ACHN (cell line): Measurements from ENCODE around the gene ANKRD44.
A peak's percentile ranks its signal among the peaks of the same experiment; 100 is the strongest.

Source experiments
- DNase-seq: peaks from one replicate; pipeline ENCODE4 v3.0.0-alpha.2; 2015
- in situ Hi-C: cut with HindIII; loops from 2 replicates; pipeline ENCODE4 v1.10.0; 2017; ENCODE audit warnings: low sequenced_read_pairs, low pct_ligation_motif_present, low pct_unique_long_range_greater_than_20kb

ANKRD44 gene

DNA sequence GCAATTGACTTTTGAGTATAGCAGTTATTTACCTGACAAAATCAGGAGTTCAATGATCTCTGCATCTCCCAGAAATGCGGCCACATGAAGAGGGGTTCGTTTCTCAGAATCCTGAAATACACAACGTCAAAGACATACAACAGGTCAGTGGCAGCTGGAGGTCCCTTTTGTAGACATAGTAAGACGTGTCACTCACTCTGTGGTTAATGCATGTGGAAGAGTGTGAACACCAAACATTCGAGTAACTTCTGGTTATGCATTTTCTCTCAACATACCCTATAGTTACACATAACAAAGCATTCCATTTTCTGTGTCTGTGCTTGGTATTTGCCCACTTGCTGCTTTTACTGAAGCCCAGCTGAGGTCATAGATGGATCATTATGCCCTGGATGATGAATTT is 163.6 kb downstream of the ANKRD44 start:
- DNase-seq = no peak
- in situ Hi-C loops = no loop called here

GRCh38 chr2:197145471-197146056 is 165.0 kb downstream of the ANKRD44 start:
- DNase-seq = no peak
- in situ Hi-C loops = no loop called here

DNA sequence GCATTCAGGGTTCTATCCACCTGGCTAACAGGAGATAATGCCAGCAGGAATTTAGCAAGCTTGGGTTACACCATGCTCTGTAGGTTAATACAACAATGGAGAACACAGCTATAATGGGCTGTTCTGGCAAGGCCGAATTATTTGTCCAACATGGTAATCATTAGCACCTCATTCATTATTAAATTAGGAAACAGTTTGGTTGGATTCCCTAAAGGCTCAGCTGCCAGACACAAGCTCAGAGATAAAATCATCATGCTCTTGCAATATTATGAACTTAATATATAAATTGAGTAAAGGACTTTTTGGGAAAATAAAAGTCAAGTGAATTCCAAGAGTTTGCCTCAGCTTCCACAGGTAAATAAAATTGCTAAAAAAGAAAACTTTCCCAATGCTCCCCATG is 166.4 kb downstream of the ANKRD44 start:
- no peak for DNase-seq
- in situ Hi-C loops = no loop called here

GRCh38 chr2:197141702-197142473 is 168.7 kb downstream of the ANKRD44 start:
- DNase-seq = no peak
- in situ Hi-C loops = no loop called here

- no peak for DNase-seq
- in situ Hi-C loops = no loop called here
These were observed 170.5 kb downstream of the ANKRD44 start for GRCh38 chr2:197140045-197140444.

DNA sequence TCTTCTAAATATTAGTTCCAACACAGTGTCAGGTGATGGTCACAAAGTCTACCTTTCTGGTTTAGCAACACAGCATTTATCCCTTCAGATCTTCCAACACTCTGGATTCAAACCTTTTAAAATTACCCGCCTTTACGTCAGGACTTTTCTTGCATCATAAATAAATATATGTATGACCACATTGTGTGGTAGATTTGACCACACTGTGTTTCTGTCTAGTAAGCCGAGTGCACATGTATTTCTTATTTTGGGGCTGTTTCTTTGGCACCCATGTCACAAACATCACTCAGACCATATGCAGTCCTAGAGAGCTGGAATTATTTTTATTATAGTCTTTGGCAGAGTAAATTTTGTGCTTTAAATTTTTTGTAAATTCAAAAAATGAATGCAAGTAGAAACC is 172.1 kb downstream of the ANKRD44 start:
- in situ Hi-C loops = no loop called here
- no peak for DNase-seq

GRCh38 chr2:197137826-197138477 is 172.6 kb downstream of the ANKRD44 start:
- no peak for DNase-seq
- in situ Hi-C loops = no loop called here

DNA sequence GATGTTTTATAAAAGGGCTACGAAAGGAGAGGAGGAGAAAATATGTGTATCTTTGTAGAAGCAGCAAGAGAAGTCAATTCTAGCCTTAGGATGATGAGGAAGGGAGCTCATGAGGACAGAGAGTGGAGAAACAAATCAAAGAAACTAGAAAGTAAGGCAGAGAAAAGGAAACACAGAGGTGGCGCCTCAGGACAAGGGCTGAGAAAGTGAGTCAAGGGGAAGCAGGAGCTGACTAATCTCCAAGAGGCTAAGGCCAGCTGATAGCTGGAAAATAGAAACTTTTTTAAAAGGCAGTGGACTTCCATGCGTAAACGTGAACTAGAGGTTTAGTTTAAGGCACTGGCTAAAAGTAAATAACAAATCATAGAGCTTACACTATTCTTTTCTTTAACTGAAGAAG is 173.3 kb downstream of the ANKRD44 start:
- in situ Hi-C loops = no loop called here
- DNase-seq = peak; percentile 8

GRCh38 chr2:197136452-197136851 is 174.1 kb downstream of the ANKRD44 start:
- in situ Hi-C loops = no loop called here
- DNase-seq = no peak

GRCh38 chr2:197135806-197136205 is 174.8 kb downstream of the ANKRD44 start:
- no peak for DNase-seq
- in situ Hi-C loops = no loop called here

GRCh38 chr2:197134206-197134605 is 176.4 kb downstream of the ANKRD44 start:
- in situ Hi-C loops = no loop called here
- DNase-seq = no peak

DNA sequence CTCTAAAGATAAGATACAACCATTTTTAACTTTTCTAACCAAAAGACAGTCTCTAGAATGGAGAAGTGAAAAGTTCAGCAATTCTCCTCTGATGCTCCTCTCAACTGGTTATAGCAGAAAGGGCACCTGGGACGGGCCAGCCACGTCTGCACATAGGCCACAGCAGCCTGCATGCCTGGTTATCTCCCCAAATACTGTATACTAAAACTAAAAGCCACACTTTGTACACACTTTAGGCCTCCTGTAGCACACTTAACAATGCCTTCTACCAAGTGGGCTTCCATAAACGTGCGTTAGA is 179.1 kb downstream of the ANKRD44 start:
- DNase-seq = no peak
- in situ Hi-C loops = no loop called here

GRCh38 chr2:197130318-197130717 is 180.3 kb downstream of the ANKRD44 start:
- DNase-seq = no peak
- in situ Hi-C loops = no loop called here

DNA sequence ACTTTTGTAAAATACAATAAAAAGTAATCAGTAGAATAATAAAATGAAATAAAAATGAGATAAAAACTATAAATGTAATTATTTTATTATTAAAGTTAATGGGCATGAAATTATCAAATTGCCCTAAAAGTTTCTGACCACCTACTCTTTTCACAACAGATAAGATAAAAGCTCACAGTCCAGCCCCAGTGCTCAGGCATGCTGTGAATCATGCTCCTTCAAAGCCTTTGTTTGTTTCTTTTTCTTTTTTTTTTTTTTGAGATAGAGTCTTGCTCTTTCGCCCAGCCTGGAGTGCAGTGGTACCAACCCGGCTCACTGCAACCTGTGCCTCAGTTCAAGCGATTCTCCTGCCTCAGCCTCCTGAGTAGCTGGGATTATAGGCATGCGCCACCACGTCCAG is 181.7 kb downstream of the ANKRD44 start:
- in situ Hi-C loops = no loop called here
- DNase-seq = no peak

- in situ Hi-C loops = no loop called here
- DNase-seq = no peak
These were observed 182.5 kb downstream of the ANKRD44 start for GRCh38 chr2:197128126-197128525.

GRCh38 chr2:197126630-197127352 is 183.8 kb downstream of the ANKRD44 start:
- DNase-seq = no peak
- in situ Hi-C loops = no loop called here

DNA sequence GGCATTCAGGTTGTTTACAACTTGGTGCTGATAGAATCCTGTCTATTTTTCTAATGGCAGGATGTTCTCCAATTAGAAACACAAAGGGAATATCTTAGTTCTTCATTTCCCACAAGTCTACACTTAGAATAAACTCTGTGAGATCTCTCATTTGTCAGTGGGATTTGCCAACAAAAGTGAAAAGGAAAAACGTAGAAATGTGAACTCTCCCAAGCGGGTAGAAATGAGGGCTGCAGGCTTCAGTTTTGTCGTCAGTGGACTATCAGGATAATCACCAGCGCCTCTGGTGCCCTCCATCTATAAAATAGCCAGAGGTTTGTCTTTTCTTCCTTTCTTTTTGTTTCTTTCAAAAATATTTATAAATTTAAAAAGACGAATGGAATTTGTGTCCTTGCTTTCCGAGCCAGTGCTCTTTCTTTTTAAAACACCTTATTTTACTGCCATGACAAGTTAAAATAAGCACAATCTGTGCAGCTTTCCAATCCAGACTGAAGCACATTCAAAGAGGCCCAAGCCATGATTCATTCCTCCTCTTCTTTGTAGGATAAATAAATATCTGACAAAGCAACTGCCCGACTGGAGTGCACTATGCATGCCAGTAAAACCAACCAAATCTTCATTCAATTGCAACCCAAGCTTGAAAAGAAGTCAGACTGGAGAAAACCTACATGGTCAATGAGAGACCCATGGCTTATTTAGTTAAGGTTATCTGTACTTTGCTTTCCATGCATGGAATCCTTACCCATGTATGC is 185.8 kb downstream of the ANKRD44 start:
- no peak for DNase-seq
- in situ Hi-C loops = no loop called here

DNA sequence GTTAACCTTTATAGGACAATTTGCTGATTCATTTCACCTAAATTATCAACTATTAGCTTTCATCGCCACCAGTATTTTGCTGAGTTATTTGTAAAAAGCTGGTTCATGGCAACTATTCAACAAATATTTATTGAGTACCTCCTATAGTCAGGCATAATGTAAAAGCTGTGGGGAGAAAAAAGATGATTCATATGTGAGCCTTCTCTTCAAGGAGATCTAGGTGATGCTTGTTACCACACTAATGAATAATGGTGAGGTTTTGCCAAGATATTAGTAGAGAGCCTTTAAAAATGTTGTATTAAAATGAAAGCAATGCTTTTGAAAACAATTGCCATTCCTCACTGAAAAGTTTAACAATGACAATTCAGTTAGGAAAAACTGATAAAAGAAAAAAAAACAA is 187.8 kb downstream of the ANKRD44 start:
- in situ Hi-C loops = no loop called here
- DNase-seq = no peak
